NCI-H2029 treated with DMSO at 0.1 percent for 48 hours (cell line): ENCODE results near the gene CHMP5.
A peak's percentile ranks its signal among the peaks of the same experiment; 100 is the strongest.

Experiments used
- DNase-seq: peaks from one replicate; lab custom pipeline; 2025; lab: John Stamatoyannopoulos, UW

The CHMP5 gene

GRCh38 chr9:33244137-33244784 is 20.6 kb upstream of the CHMP5 start:
- no peak for DNase-seq

- DNase-seq: no peak
Measured at GRCh38 chr9:33245341-33245740, 19.5 kb upstream of the CHMP5 start.

DNA sequence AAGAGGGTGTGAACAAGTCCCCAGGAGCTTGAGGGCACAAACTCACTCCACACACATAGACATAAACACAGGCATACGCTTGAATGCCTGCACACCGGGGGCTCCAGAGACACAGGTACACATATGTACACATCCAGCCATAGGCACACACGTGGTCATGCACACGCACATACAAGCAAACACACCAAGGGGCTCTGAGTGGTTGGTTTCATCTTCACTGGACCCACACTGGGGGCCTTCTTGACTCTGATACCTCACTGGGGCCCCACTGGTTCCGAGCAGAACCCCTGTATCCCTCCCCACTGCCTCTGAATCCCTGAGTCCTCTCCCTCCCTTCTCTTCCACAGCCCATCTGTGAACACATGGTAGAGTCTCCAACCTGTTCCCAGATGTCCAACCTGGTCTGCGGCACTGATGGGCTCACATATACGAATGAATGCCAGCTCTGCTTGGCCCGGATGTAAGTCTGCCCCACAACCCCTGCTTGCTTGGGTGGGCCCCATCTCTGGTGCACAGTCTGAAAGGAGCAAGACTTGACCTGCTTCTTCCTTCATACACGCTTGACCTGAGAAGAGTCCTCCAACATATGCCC is 18.5 kb upstream of the CHMP5 start:
- no peak for DNase-seq

- DNase-seq: no peak
Measured at GRCh38 chr9:33248606-33249005, 16.2 kb upstream of the CHMP5 start.

GRCh38 chr9:33249087-33249658 is 15.7 kb upstream of the CHMP5 start:
- no peak for DNase-seq

DNA sequence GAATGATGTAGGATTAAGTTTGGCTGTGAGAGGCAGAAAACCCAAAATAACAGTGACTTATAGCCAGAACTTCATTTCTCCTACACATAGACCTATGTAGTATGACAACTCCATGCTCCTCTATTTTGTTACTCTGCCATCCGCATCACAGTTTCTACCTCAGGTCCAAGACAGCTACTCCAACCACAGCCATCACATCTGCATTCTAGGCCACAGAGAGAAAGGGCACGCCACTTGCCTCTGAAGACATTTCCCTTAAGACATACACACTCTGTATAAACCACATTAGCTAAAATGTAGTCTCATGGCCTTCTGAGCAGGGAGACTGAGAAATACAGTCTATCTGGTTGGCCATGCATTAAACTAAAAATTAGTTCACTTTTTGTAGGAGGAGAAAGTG is 14.9 kb upstream of the CHMP5 start:
- DNase-seq: no peak

- no peak for DNase-seq
Measured at GRCh38 chr9:33250458-33250995, 14.3 kb upstream of the CHMP5 start.

DNA sequence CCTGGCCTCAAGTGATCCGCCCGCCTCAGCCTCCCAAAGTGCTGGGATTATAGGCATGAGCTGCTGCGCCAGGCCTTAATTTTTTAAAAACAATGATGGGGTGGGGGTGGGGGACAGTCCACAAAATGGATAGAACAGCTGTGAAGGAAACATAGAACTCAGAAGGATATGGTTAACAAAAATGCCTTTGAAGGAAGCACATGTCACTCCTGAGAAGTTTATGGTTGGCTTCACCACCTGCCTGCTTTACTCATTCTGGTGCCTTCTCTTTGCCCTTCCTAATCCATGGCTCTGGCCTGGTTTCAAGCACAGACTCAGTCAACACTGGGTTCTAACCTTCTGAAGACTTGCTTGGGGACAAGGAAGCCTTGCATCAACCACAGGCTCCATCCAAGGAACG is 10.6 kb upstream of the CHMP5 start:
- DNase-seq: no peak

- DNase-seq: no peak
Measured at GRCh38 chr9:33255014-33255413, 9.8 kb upstream of the CHMP5 start.

- no peak for DNase-seq
Measured at GRCh38 chr9:33255471-33255870, 9.4 kb upstream of the CHMP5 start.

DNA sequence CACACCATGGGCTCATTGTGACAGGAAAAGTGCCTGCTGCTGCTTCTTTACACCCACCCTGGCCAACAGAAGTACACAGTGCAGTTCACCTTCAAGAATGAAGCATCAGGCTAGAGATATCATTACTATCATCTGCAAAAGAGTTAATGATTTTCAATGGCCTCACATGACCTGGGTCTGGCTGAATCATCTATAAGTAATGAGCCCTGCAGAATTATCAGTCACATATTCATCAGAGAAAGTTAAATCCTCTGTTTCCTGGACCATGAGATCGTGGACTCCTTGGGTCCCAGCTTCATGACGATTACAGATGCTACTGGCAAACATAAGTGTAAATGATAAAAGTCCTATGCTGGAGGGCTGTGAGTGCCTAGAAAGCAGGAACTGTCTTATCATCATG is 8.6 kb upstream of the CHMP5 start:
- DNase-seq: no peak

- DNase-seq: no peak
Measured at GRCh38 chr9:33257276-33257675, 7.6 kb upstream of the CHMP5 start.

- DNase-seq: no peak
Measured at GRCh38 chr9:33260372-33260771, 4.5 kb upstream of the CHMP5 start.

GRCh38 chr9:33263131-33264002 is 1.5 kb upstream of the CHMP5 start:
- peak; percentile 33 for DNase-seq

DNA sequence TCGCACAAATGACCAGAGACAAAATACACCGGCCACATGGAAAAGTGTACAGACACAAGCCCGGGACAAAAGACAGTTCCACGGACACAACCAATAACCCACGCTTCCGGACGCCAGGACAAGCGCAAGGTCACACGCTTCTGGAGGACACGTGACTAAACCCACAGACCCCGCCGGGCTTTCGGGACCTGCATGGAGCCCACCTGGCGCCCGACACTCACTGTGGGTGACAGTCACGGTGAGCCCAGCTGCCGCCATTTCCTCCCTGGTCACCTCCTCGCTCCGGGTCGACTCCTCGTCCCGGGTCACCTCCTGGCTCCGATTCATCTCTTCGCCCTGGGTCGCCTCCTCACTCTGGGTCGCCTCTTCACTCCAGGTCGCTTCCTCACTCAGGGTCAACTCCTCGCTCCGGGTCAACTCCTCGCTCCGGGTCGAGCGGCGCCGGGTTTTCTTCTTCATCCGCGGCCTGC is 811 bp upstream of the CHMP5 start:
- DNase-seq: peak; percentile 33

DNA sequence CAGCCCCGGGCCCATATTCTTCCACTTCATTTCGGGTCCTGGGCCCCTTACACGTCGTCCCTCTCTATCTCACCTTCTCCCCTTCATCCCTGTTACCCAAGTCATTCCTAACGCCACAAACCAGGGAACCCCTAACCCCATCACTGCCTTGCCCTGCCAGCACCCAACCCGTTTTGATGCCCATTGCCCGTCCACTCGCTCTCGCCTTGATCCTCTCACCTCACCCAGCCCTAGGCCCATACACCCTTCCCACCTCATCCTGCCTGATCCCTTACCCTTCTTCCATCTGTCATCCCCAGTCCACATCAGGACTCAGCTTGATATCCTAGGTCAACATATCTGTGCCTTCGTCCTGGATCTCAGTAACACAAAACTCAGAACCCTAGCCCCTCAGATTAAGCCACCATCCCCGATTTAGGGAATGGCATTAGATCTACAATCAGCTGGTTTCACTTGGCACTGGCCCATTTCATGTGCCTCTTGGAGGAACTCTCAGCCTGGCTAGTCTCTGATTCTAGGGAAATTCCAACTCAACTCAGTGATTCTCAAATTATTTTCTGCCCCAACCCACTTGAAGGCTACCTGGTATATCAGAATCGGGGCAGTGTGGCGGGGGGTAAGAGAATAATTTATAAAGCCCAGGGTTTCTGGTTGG is 489 bp downstream of the CHMP5 start:
- no peak for DNase-seq

DNA sequence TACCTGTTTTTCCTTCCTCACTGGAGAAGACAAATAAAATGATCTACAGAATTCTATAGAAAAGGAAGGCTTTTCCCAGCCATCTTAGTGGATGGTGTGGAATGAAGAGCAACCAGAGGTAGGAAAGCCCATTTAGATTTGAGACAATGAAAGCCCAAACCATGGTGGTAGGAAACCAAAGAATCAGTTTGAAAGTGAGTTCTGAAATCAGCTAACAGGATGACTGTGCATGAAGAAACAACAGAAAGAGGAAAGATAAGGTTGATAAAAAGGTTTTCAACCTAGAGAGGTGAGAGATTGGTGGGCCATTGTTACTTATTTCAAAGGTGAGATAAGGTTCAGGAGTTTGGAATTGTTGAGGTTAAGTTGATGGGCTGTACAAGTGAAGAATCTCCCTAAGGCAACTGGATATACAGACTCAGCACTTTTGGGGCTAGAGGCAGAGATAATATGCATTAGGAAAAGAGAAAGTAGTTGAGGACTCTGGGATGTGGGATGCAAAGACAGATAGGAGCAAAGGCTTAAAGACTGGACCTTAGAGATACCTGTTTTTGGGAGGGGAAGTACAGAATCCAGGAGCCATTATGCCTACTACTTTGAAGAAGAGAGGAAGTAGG is 2.4 kb downstream of the CHMP5 start:
- no peak for DNase-seq

- no peak for DNase-seq
Measured at GRCh38 chr9:33270146-33270545, 5.3 kb downstream of the CHMP5 start.

- no peak for DNase-seq
Measured at GRCh38 chr9:33272061-33272460, 7.2 kb downstream of the CHMP5 start.

DNA sequence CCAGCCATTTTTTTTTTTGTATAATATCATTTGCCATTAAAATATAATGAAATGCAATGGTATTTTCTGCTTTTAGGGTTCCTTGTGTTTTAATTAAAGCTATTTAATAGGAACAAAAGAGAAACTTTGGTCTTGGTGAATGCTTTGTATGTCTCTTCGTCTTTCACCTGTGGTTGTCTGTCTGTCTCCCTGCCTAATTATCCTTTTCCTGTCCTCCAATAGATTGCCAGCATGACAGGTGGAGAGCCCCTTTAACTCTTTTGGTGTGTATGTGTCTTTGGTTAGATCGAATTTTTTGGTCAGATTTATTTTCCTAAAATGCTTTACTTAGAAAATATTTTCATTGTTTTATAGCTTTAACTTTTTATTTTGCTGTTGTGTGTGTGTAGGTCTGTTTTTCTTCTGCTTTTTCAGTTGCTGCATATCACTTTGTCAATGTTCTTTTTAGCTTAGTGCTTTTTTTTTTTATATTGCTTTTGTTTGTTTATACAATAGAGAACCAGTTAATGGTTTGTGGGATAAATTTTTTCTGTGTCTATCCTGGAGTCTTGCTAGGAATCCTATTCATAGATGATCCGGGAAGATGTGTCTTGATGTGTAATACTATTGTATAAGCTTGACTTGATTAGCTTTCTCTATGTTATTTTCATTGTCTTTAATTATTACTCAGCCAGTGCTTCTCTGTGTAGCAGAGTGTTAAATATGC is 8.6 kb downstream of the CHMP5 start:
- no peak for DNase-seq

GRCh38 chr9:33273972-33274328 is 9.1 kb downstream of the CHMP5 start:
- DNase-seq: no peak
